GM23248 (cell line): ENCODE results near the gene CBL. TPM values are rescaled to one million over a fixed set of nuclear protein-coding genes. Genes with fewer than 3 reads are reported as not detected.
"Not testable (repeated sequence)": the region's sequence is repeated elsewhere in the genome, so short reads cannot be mapped to it uniquely, and the experiment has no call there.

Source experiments
- DNase-seq: peaks from one replicate; pipeline ENCODE4 v3.0.0-alpha.2; 2015
- H2AFZ ChIP-seq: fragments of 200-600 bp; sonication (generic); 2 replicates; pipeline ENCODE4 v1.6.1; 2016; ENCODE audit warnings: antibody characterized with exemption
- H3F3A ChIP-seq: fragments of 200-600 bp; sonication (generic); 2 replicates; pipeline ENCODE4 v1.6.1; 2016; ENCODE audit warnings: mild to moderate bottlenecking, antibody characterized with exemption, mixed run types; ENCODE audit not compliant: insufficient read depth
- H3K27ac ChIP-seq: fragments of 200-600 bp; sonication (generic); 2 replicates; pipeline ENCODE4 v1.5.1; 2016; ENCODE audit warnings: mild to moderate bottlenecking
- H3K27me3 ChIP-seq: fragments of 200-600 bp; sonication (generic); replicated peaks from 2 replicates; pipeline ENCODE4 v1.6.1; 2016; ENCODE audit warnings: mild to moderate bottlenecking; ENCODE audit not compliant: insufficient read depth
- H3K36me3 ChIP-seq: fragments of 200-600 bp; sonication (generic); 2 replicates; pipeline ENCODE4 v1.6.1; 2016; ENCODE audit warnings: low read depth, mild to moderate bottlenecking
- H3K4me1 ChIP-seq: fragments of 200-600 bp; sonication (generic); 2 replicates; pipeline ENCODE4 v1.6.1; 2016; ENCODE audit warnings: mild to moderate bottlenecking; ENCODE audit not compliant: insufficient read depth
- H3K4me2 ChIP-seq: fragments of 200-600 bp; sonication (generic); one replicate; pipeline ENCODE4 v1.6.1; 2016; ENCODE audit warnings: mild to moderate bottlenecking; ENCODE audit not compliant: unreplicated experiment
- H3K4me3 ChIP-seq: fragments of 200-600 bp; sonication (generic); 2 replicates; pipeline ENCODE4 v1.5.1; 2016; ENCODE audit warnings: mild to moderate bottlenecking
- H3K79me2 ChIP-seq: fragments of 200-600 bp; sonication (generic); 2 replicates; pipeline ENCODE4 v1.6.1; 2016; ENCODE audit warnings: mild to moderate bottlenecking; ENCODE audit not compliant: insufficient read depth
- H3K9ac ChIP-seq: fragments of 200-600 bp; sonication (generic); 2 replicates; pipeline ENCODE4 v1.6.1; 2016; ENCODE audit warnings: mild to moderate bottlenecking
- H3K9me2 ChIP-seq: fragments of 200-600 bp; sonication (generic); 2 replicates; pipeline ENCODE4 v1.6.1; 2016; ENCODE audit warnings: mixed run types, mild to moderate bottlenecking, moderate library complexity; ENCODE audit not compliant: insufficient read depth
- H3K9me3 ChIP-seq: fragments of 200-600 bp; sonication (generic); one replicate; pipeline ENCODE4 v1.6.1; 2017; ENCODE audit warnings: low read depth
- H4K20me1 ChIP-seq: fragments of 200-600 bp; sonication (generic); 2 replicates; pipeline ENCODE4 v1.6.0; 2016; ENCODE audit not compliant: insufficient read depth
- EZH2 ChIP-seq: fragments of 200-600 bp; sonication (generic); IDR thresholded peaks from 2 replicates; pipeline ENCODE4 v1.6.1; 2018; ENCODE audit warnings: antibody characterized with exemption, mild to moderate bottlenecking; ENCODE audit not compliant: insufficient read depth, poor library complexity, severe bottlenecking
- EZH2phosphoT487 ChIP-seq: fragments of 200-600 bp; sonication (generic); IDR thresholded peaks from 2 replicates; pipeline ENCODE4 v1.6.1; 2018; ENCODE audit warnings: antibody characterized with exemption, moderate library complexity, mild to moderate bottlenecking, low read depth; ENCODE audit not compliant: insufficient read depth
- WGBS, 2 experiments: methylation state at CpG; one replicate each; pipeline ENCODE4 v1.1.6; 2015 to 2017; ENCODE audit warnings: low lambda C conversion rate in 2 of 2, low coverage in 1 of 2; ENCODE audit errors: missing lambda C conversion rate in 2 of 2; 5-methylcytosine and 5-hydroxymethylcytosine counted together
- in situ Hi-C: fragments of 300-500 bp; cut with MboI; formaldehyde crosslinking; loops from 2 replicates; pipeline ENCODE4 v1.15.0; 2020
- polyA plus RNA-seq: library from polyadenylated mRNA; unstranded; fragments of >200 nt; fragmentation: Nextera tagmentation; extraction: Ambion mirVana; gene quantifications from 2 replicates; pipeline ENCODE4 v1.2.1, GENCODE V29; 2016
- total RNA-seq: library from RNA; depleted of rRNA; stranded (reverse); fragments of >200 nt; shearing (Covaris generic); gene quantifications from 2 replicates; pipeline ENCODE4 v1.2.3, GENCODE V29; 2014

CBL gene
- total and polyA plus RNA-seq, 2 experiments from 2014 or later: 5.8 to 8.6 TPM

GRCh38 chr11:119189393-119189792 is 16.7 kb upstream of the CBL start:
- no peaks in the 10 kb centered on the region for H3K9me3 ChIP-seq

GRCh38 chr11:119190531-119190930 is 15.6 kb upstream of the CBL start:
- no peaks in the 10 kb centered on the region for H3K9me3 ChIP-seq
- TF ChIP-seq EZH2phosphoT487 (no peak), EZH2 (no peak)
- no peak for DNase-seq
- no peaks in the 10 kb centered on the region for H3K9me2 ChIP-seq
- no peaks in the 10 kb centered on the region for H3K79me2 ChIP-seq
- no peaks in the 10 kb centered on the region for H4K20me1 ChIP-seq
- H3K27ac ChIP-seq: no peak overlapping the region
- no peak overlapping the region for H3K9ac ChIP-seq
- no peak overlapping the region for H3K4me2 ChIP-seq
- no peaks in the 10 kb centered on the region for H3K4me1 ChIP-seq
- H2AFZ ChIP-seq: no peak overlapping the region
- in situ Hi-C loops: no loop called here
- no peak overlapping the region for H3K4me3 ChIP-seq
- H3K27me3 ChIP-seq: 0 out of 2 replicates have a peak, but pooled peaks cover 6% of the 10 kb centered on the region
- H3K36me3 ChIP-seq: no peaks in the 10 kb centered on the region
- no peaks in the 10 kb centered on the region for H3F3A ChIP-seq
- 66% methylated on average over 9 of the region's 9 CpGs for WGBS, 2 experiments

More at GRCh38 chr11:119189393-119189792, 16.7 kb upstream of the CBL start:
- H3K27me3 ChIP-seq: 0 out of 2 replicates have a peak, but pooled peaks cover 6% of the 10 kb centered on the region
- 68 to 75% methylated on average over 3 to 4 of the region's 4 CpGs for WGBS, 2 experiments
- no peaks in the 10 kb centered on the region for H3K36me3 ChIP-seq
- TF ChIP-seq EZH2phosphoT487: no peak
- TF ChIP-seq EZH2: no peak
- H3K4me3 ChIP-seq: no peak overlapping the region
- no peak for DNase-seq
- no peaks in the 10 kb centered on the region for H3K4me1 ChIP-seq
- no peak overlapping the region for H3K27ac ChIP-seq
- H3K9ac ChIP-seq: no peak overlapping the region
- H3K4me2 ChIP-seq: no peak overlapping the region
- H3K79me2 ChIP-seq: no peaks in the 10 kb centered on the region
- no peaks in the 10 kb centered on the region for H3K9me2 ChIP-seq
- H4K20me1 ChIP-seq: no peaks in the 10 kb centered on the region
- H3F3A ChIP-seq: no peaks in the 10 kb centered on the region
- in situ Hi-C loops: no loop called here
- H2AFZ ChIP-seq: no peak overlapping the region

- H3K27me3 ChIP-seq, H3K4me1 ChIP-seq, H3K9ac ChIP-seq, H3K27ac ChIP-seq, DNase-seq, in situ Hi-C loops, H4K20me1 ChIP-seq, H3K9me3 ChIP-seq, H3F3A ChIP-seq, H3K4me2 ChIP-seq, H3K9me2 ChIP-seq, H3K4me3 ChIP-seq, H3K36me3 ChIP-seq, H3K79me2 ChIP-seq, H2AFZ ChIP-seq: not testable (repeated sequence)
- 81 to 86% methylated on average over 14 of the region's 14 CpGs for WGBS, 2 experiments
Observed at GRCh38 chr11:119191265-119191664, 14.9 kb upstream of the CBL start.

- no peak overlapping the region for H3K4me3 ChIP-seq
- TF ChIP-seq EZH2phosphoT487 (no peak), EZH2 (no peak)
- no peaks in the 10 kb centered on the region for H3K27me3 ChIP-seq
- WGBS, 2 experiments: 73 to 78% methylated on average over 3 of the region's 3 CpGs
- H3K9me3 ChIP-seq: no peaks in the 10 kb centered on the region
- H3K79me2 ChIP-seq: no peaks in the 10 kb centered on the region
- no peak overlapping the region for H2AFZ ChIP-seq
- in situ Hi-C loops: no loop called here
- H3K27ac ChIP-seq: no peak overlapping the region
- H3K4me2 ChIP-seq: no peak overlapping the region
- H3F3A ChIP-seq: no peaks in the 10 kb centered on the region
- H3K9ac ChIP-seq: no peak overlapping the region
- H3K36me3 ChIP-seq: no peaks in the 10 kb centered on the region
- no peaks in the 10 kb centered on the region for H3K9me2 ChIP-seq
- no peaks in the 10 kb centered on the region for H3K4me1 ChIP-seq
- H4K20me1 ChIP-seq: no peaks in the 10 kb centered on the region
- DNase-seq: peak; percentile 49
Observed at GRCh38 chr11:119192111-119192510, 14.0 kb upstream of the CBL start.

GRCh38 chr11:119193001-119193400 is 13.1 kb upstream of the CBL start:
- no peaks in the 10 kb centered on the region for H3K4me1 ChIP-seq
- H3K9me3 ChIP-seq: no peaks in the 10 kb centered on the region
- WGBS, 2 experiments: 91% methylated on average over 5 of the region's 5 CpGs
- H3K27ac ChIP-seq: no peak overlapping the region
- no peak for DNase-seq
- H3K36me3 ChIP-seq: no peaks in the 10 kb centered on the region
- H2AFZ ChIP-seq: no peak overlapping the region
- no peak overlapping the region for H3K9ac ChIP-seq
- H3K4me2 ChIP-seq: no peak overlapping the region
- TF ChIP-seq EZH2phosphoT487 (no peak), EZH2 (no peak)
- H3K79me2 ChIP-seq: no peaks in the 10 kb centered on the region
- in situ Hi-C loops: no loop called here
- no peaks in the 10 kb centered on the region for H3K9me2 ChIP-seq
- H3K27me3 ChIP-seq: no peaks in the 10 kb centered on the region
- H4K20me1 ChIP-seq: no peaks in the 10 kb centered on the region
- H3K4me3 ChIP-seq: no peak overlapping the region
- no peaks in the 10 kb centered on the region for H3F3A ChIP-seq
